LNCAP (cell line): ENCODE results near the gene PPARGC1A.

Experiments used
- CTCF ChIP-seq: fragments of 450-650 bp; IDR thresholded peaks from 2 replicates; pipeline ENCODE4 v1.5.1; 2017; ENCODE audit warnings: mild to moderate bottlenecking

PPARGC1A gene

DNA sequence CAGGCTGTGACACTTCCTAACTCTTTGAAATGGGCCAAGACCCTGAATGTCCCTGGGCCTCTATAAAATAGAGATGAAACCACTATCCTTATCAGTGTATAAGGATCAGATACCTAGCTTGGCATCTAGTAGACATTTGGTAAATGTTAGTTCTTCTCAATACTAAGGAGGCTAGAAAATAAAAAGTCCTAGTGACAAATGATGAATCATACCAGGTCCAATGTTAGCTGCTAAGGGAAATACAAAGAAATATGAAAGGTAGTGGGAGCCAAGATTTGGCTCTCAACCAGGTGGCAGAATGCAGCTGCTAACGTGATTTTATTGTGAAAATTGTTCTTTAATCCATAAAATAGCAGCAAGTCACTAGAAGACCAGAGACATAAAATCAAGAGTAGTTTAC is 19.8 kb upstream of the PPARGC1A start:
- no peak for TF ChIP-seq CTCF

DNA sequence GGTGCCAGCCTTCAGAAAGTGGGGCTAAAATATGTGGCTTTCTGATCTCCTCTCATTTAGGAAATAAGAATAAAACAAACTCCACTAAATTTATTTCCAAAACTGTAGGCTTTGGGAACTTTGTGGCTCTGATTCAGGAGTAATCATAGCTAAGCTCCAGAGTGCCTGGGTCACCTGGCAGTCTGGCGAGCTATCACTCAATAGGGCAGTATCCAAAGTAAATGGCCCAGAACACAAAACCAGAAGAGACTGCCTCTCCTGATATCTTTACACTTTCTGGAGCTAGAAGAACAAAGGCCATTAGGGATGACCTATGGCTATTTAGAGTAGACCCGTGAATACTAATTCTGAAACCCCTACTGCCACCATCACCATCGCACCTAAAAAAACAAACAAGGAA is 17.0 kb upstream of the PPARGC1A start:
- TF ChIP-seq CTCF: no peak

GRCh38 chr4:23904639-23905071 is 14.8 kb upstream of the PPARGC1A start:
- TF ChIP-seq CTCF: no peak

DNA sequence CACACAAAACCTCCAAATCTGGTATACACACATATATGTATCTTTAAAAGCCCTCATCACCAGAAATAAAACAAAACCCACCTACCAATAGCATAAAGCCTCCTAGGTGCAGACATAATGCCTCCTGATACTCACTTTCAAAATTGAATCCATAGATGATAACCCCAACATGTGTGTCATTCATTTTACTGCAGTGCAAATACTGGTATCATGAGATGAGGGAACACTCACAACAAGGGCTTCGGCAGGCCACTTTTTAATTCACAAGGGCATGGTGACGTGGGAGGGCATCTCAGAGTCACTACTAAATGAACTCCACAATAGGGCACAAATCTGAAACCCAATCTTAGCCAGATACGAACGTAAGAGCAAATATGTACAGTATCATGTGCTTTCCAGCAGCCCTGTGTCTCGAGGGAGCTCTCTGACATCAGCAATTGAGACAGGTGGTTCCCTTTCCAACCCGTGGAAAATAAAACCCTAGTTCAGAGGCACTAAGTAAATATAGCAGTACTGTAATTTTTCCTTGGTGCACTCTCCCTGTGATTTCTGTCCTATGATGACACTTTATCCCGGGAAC is 14.1 kb upstream of the PPARGC1A start:
- no peak for TF ChIP-seq CTCF

DNA sequence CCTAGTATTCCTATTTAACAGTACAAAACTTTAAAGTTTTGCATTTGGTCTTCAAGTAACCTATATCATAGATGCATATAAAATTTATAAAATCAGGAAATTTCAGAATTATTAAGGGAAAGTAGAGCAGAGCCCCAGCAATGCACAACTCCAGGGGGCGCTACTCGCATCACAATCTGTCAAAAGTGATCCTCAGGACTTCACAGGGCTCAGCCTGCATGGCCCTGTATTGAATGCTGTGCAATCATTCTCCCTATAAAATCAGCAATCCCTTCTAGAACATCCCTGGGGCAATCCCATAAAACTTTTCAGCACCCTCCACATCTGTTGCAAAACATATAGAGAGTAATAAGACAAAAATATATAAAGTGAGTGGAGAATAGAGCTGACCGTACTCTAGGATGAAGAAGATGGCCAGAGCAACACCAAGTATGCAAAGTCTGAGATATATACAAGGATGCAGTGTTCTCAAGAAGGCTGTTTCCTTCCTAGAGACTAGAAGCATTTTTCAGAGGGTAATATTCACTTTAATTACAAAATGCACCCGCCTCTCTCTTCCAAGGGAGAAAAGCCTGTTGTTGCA is 12.5 kb upstream of the PPARGC1A start:
- TF ChIP-seq CTCF: 0 out of 2 replicates have a peak, but pooled peaks have one; percentile 38

DNA sequence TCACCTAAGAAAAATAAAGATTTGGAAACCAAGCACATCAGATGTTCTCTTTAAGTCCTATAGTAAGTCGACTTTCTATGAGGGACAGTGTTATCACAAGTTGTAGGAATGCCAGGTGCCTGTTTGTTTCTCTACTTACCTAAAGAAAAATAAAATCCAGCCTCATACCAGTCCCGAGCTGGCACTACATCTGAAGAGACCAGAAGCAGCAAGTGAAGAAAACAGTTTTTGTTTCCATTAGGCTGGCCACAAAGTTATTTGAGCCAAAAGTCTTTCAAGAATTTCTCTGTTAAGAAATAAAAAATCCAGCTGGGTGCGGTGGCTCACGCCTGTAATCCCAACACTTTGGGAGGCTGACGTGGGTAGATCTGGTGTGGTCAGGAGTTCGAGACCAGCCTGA is 10.8 kb upstream of the PPARGC1A start:
- TF ChIP-seq CTCF: no peak

DNA sequence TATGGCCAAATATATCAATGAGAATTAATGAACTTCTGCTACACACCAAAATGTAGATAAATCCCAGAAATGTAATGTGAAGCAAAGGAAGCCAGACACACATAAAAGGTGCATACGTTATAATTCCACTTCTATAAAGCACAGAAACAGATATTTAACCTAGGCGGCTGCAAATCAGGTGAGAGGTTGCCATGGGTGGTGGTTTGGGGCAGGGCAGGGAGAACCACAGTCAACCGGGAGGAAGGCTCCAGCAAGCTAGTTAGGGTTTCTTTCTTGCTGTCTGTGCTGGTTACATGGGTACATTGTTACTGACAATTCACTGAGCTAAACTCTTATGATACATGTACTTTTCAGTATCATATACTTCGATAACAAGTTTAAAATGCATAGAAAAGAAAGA is 9.7 kb upstream of the PPARGC1A start:
- no peak for TF ChIP-seq CTCF

DNA sequence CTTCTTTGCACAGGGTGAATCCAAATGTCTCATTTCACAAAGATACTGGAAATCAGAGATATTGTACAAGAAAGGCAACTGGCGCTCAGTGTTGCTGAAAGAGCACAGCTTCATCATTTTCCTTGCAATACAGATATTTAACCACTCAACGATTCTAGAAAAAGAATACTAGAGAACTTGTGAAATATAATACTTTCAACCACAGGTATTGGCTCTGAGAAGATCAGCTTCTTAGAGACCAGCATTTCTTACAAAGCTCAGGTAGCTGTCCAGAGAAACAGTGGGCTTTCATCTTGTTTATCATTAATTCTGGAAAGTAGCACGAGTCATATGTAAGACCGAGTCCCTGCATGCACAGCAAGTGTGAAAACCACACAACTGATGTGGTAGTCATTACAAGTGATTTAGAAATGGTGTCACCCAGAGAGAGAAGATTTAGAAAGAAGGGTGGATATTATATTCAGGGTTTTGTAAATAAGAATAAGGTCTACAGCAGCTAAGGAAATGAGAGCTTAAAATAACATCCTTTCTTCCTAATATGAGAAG is 7.8 kb upstream of the PPARGC1A start:
- no peak for TF ChIP-seq CTCF
